Neuronal stem cell (in vitro differentiated cells): ENCODE measurements around the gene C17orf100.
A peak's percentile ranks its signal among the peaks of the same experiment; 100 is the strongest.

ENCODE experiments used
- DNase-seq: peaks from one replicate; pipeline ENCODE4 v3.0.0-alpha.2; 2013; ENCODE audit warnings: low spot score
- H2AFZ ChIP-seq: one replicate; pipeline ENCODE4 v1.6.1; 2013; ENCODE audit warnings: mild to moderate bottlenecking, low read length, inconsistent platforms
- H2AK5ac ChIP-seq: 2 replicates; pipeline ENCODE4 v1.6.1; 2013; ENCODE audit warnings: low read depth, mild to moderate bottlenecking, inconsistent platforms, low read length, moderate library complexity, mixed read lengths
- H2BK120ac ChIP-seq: 2 replicates; pipeline ENCODE4 v1.6.1; 2013; ENCODE audit warnings: low read depth, mild to moderate bottlenecking, inconsistent platforms, low read length, moderate library complexity, mixed read lengths
- H2BK12ac ChIP-seq: one replicate; pipeline ENCODE4 v1.6.1; 2013; ENCODE audit warnings: low read length, inconsistent platforms
- H2BK15ac ChIP-seq: 2 replicates; pipeline ENCODE4 v1.6.1; 2013; ENCODE audit warnings: mild to moderate bottlenecking, low read length, inconsistent platforms, mixed read lengths
- H2BK5ac ChIP-seq: one replicate; pipeline ENCODE4 v1.6.1; 2013; ENCODE audit warnings: inconsistent platforms, mild to moderate bottlenecking, low read length, moderate library complexity
- H3K14ac ChIP-seq: one replicate; pipeline ENCODE4 v1.6.1; 2013; ENCODE audit warnings: low read length, inconsistent platforms
- H3K18ac ChIP-seq: 2 replicates; pipeline ENCODE4 v1.6.1; 2013; ENCODE audit warnings: low read length, inconsistent platforms
- H3K23ac ChIP-seq: 2 replicates; pipeline ENCODE4 v1.6.1; 2013; ENCODE audit warnings: low read depth, mild to moderate bottlenecking, mixed read lengths, low read length, inconsistent platforms; ENCODE audit not compliant: poor library complexity
- H3K27ac ChIP-seq: replicated peaks from 3 replicates; pipeline ENCODE4 v1.5.1; 2013; ENCODE audit warnings: low read length, inconsistent platforms
- H3K27me3 ChIP-seq, 3 experiments: 2 replicates each; pipeline ENCODE4 v1.6.1; 2013; ENCODE audit warnings: low read length in 3 of 3, mild to moderate bottlenecking in 2 of 3, inconsistent platforms in 1 of 3, low read depth in 1 of 3, mixed read lengths in 1 of 3, moderate library complexity in 1 of 3; ENCODE audit not compliant: control insufficient read depth in 3 of 3, insufficient read depth in 3 of 3
- H3K36me3 ChIP-seq, 2 donors: replicated peaks in 1 of 2; 2 replicates each; pipeline ENCODE4 v1.6.1; 2013; ENCODE audit warnings: low read length in 2 of 2; ENCODE audit not compliant: control insufficient read depth in 2 of 2, insufficient read depth in 2 of 2
- H3K4ac ChIP-seq: 2 replicates; pipeline ENCODE4 v1.6.1; 2013; ENCODE audit warnings: inconsistent platforms, mild to moderate bottlenecking, low read length, moderate library complexity
- H3K4me1 ChIP-seq, 2 donors: 1 replicate in 1 of 2; 2 replicates in 1 of 2; pipeline ENCODE4 v1.6.1; 2013; ENCODE audit warnings: low read length in 2 of 2, low read depth in 1 of 2; ENCODE audit not compliant: control insufficient read depth in 2 of 2, insufficient read depth in 1 of 2
- H3K4me2 ChIP-seq: one replicate; pipeline ENCODE4 v1.6.1; 2013; ENCODE audit warnings: mild to moderate bottlenecking, low read length, inconsistent platforms; ENCODE audit not compliant: insufficient read depth, poor library complexity, severe bottlenecking
- H3K4me3 ChIP-seq, 2 donors: 2 replicates each; pipeline ENCODE4 v1.5.1; 2013; ENCODE audit warnings: low read length in 2 of 2, mild to moderate bottlenecking in 2 of 2, inconsistent platforms in 1 of 2, moderate library complexity in 1 of 2
- H3K79me1 ChIP-seq: one replicate; pipeline ENCODE4 v1.6.1; 2013; ENCODE audit warnings: low read depth, mild to moderate bottlenecking, inconsistent platforms, low read length, moderate library complexity
- H3K9ac ChIP-seq: one replicate; pipeline ENCODE4 v1.6.1; 2013; ENCODE audit warnings: mild to moderate bottlenecking, low read depth, low read length, inconsistent platforms; ENCODE audit not compliant: poor library complexity
- H3K9me3 ChIP-seq, 2 donors: replicated peaks in 1 of 2; 2 replicates each; pipeline versions ENCODE3 to v1.6.1; 2013; ENCODE audit warnings: low read length in 2 of 2, mild to moderate bottlenecking in 2 of 2, inconsistent platforms in 1 of 2, low read depth in 1 of 2, mixed read lengths in 1 of 2, moderate library complexity in 1 of 2; ENCODE audit not compliant: control insufficient read depth in 2 of 2, insufficient read depth in 1 of 2
- H4K8ac ChIP-seq: one replicate; pipeline ENCODE4 v1.6.1; 2013; ENCODE audit warnings: low read depth, mild to moderate bottlenecking, inconsistent platforms, low read length, moderate library complexity
- H4K91ac ChIP-seq: one replicate; pipeline ENCODE4 v1.6.1; 2013; ENCODE audit warnings: low read length, low read depth, mild to moderate bottlenecking, inconsistent platforms; ENCODE audit not compliant: poor library complexity
- WGBS, 2 donors: extraction: QIAGEN DNeasy Blood & Tissue Kit; methylation state at CpG; one replicate each; pipeline ENCODE4 v1.1.7; 2013; ENCODE audit warnings: missing lambda C conversion rate in 2 of 2, mixed read lengths in 1 of 2; ENCODE audit not compliant: insufficient read length in 2 of 2, insufficient replicate concordance in 1 of 2; ENCODE audit errors: extremely low coverage in 2 of 2; 5-methylcytosine and 5-hydroxymethylcytosine counted together

The C17orf100 gene

GRCh38 chr17:6681671-6682070 lies 30.1 kb downstream of the C17orf100 start:
- Histone ChIP-seq H3K27me3 (peaks cover 0 to 31% (median 0%) of the 10 kb centered on the region in 3 experiments), H3K79me1 (no peaks in the 10 kb centered on the region), H2AK5ac (no peak overlapping the region), H2BK120ac (no peak overlapping the region), H3K23ac (no peak overlapping the region), H3K9me3 (no peaks in the 10 kb centered on the region), H3K27ac (no peak overlapping the region), H2BK5ac (no peak overlapping the region), H3K36me3 (no peaks in the 10 kb centered on the region), H4K8ac (no peak overlapping the region), H3K4ac (no peak overlapping the region), H3K4me1 (no peaks in the 10 kb centered on the region), H3K14ac (no peak overlapping the region), H3K18ac (no peak overlapping the region), H2BK12ac (no peak overlapping the region), H3K4me3 (no peak overlapping the region), H3K4me2 (no peak overlapping the region), H3K9ac (no peak overlapping the region), H2BK15ac (no peak overlapping the region), H2AFZ (no peak overlapping the region), H4K91ac (no peak overlapping the region)
- DNase-seq: no peak
- no CpG with 5 or more reads among the region's 5 CpGs for WGBS, 2 donors

GRCh38 chr17:6682339-6682738 lies 30.8 kb downstream of the C17orf100 start:
- Histone ChIP-seq H2AFZ (no peak overlapping the region), H2BK15ac (no peak overlapping the region), H3K23ac (no peak overlapping the region), H3K14ac (no peak overlapping the region), H4K91ac (no peak overlapping the region), H2BK120ac (no peak overlapping the region), H3K4me2 (no peak overlapping the region), H3K9ac (no peak overlapping the region), H3K18ac (no peak overlapping the region), H3K4ac (no peak overlapping the region), H3K9me3 (no peaks in the 10 kb centered on the region), H3K79me1 (no peaks in the 10 kb centered on the region), H2BK5ac (no peak overlapping the region), H3K4me3 (no peak overlapping the region), H3K36me3 (no peaks in the 10 kb centered on the region), H3K27ac (no peak overlapping the region), H3K27me3 (peaks cover 0 to 31% (median 0%) of the 10 kb centered on the region in 3 experiments), H3K4me1 (no peaks in the 10 kb centered on the region), H2BK12ac (no peak overlapping the region), H2AK5ac (no peak overlapping the region), H4K8ac (no peak overlapping the region)
- DNase-seq: no peak
- WGBS, 2 donors: no CpG with 5 or more reads among the region's 4 CpGs

- peaks cover 0 to 25% (median 0%) of the 10 kb centered on the region in 3 experiments for H3K27me3 ChIP-seq
- no peaks in the 10 kb centered on the region for H3K36me3 ChIP-seq
- no peak for DNase-seq
- no peak overlapping the region for H4K91ac ChIP-seq
- no peak overlapping the region for H4K8ac ChIP-seq
- H2AK5ac ChIP-seq: no peak overlapping the region
- H3K14ac ChIP-seq: no peak overlapping the region
- no peaks in the 10 kb centered on the region for H3K9me3 ChIP-seq
- H3K4ac ChIP-seq: no peak overlapping the region
- no peak overlapping the region for H3K4me2 ChIP-seq
- no peak overlapping the region for H2BK120ac ChIP-seq
- H2AFZ ChIP-seq: no peak overlapping the region
- no peak overlapping the region for H3K18ac ChIP-seq
- H3K79me1 ChIP-seq: no peaks in the 10 kb centered on the region
- no peaks in the 10 kb centered on the region for H3K4me1 ChIP-seq
- H3K23ac ChIP-seq: no peak overlapping the region
- no peak overlapping the region for H2BK5ac ChIP-seq
- no peak overlapping the region for H3K27ac ChIP-seq
- no peak overlapping the region for H2BK15ac ChIP-seq
- WGBS, 2 donors: no CpG with 5 or more reads among the region's 3 CpGs
- H3K9ac ChIP-seq: no peak overlapping the region
- H2BK12ac ChIP-seq: no peak overlapping the region
- no peak overlapping the region for H3K4me3 ChIP-seq
These were observed 31.6 kb downstream of the C17orf100 start for GRCh38 chr17:6683081-6683684.

GRCh38 chr17:6683730-6684459 lies 32.3 kb downstream of the C17orf100 start:
- Histone ChIP-seq H3K18ac (no peak overlapping the region), H4K91ac (no peak overlapping the region), H3K14ac (no peak overlapping the region), H3K9ac (peak overlapping the region; percentile 10), H3K27me3 (peaks cover 0 to 25% (median 0%) of the 10 kb centered on the region in 3 experiments), H3K36me3 (no peaks in the 10 kb centered on the region), H2AK5ac (no peak overlapping the region), H3K27ac (no peak overlapping the region), H3K4ac (peak overlapping the region; percentile 66), H3K4me1 (no peaks in the 10 kb centered on the region), H2BK12ac (no peak overlapping the region), H2BK15ac (no peak overlapping the region), H3K4me3 (no peak overlapping the region), H3K4me2 (no peak overlapping the region), H3K23ac (no peak overlapping the region), H4K8ac (peak overlapping the region; percentile 44), H3K79me1 (no peaks in the 10 kb centered on the region), H2BK5ac (no peak overlapping the region), H3K9me3 (no peaks in the 10 kb centered on the region), H2BK120ac (no peak overlapping the region), H2AFZ (no peak overlapping the region)
- WGBS, 2 donors: no CpG with 5 or more reads among the region's 3 CpGs
- DNase-seq: no peak
